ENCODE results near the gene RPUSD3. TPM values are rescaled to one million over a fixed set of nuclear protein-coding genes. Genes with fewer than 3 reads are reported as not detected.
"Not testable (repeated sequence)": the region's sequence is repeated elsewhere in the genome, so short reads cannot be mapped to it uniquely, and the experiment has no call there.

Gene RPUSD3
- total RNA-seq, 4 donors from 2014 or later: 9.7 to 35.8 (median 26.9) TPM

DNA sequence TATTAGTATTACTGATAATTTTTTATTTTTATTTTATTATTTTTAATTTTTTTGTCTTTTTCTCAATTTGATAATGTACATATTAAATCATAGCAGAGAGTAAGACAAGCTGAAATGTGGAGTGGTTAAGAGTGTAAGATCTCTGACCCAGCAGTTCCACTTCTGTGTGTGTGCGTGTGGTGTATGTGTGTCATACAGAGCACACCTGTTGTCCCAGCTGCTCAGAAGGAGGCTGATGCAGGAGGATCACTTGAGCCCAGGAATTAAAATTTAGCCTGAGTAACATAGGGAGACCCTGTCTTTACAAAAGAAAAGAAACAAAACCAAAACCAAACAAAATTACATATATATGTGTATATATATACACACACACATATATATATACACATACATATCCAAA is 37.6 kb upstream of the RPUSD3 start:
- no peak for DNase-seq
- Histone ChIP-seq H3K9me3 (no peaks in the 10 kb centered on the region), H3K4me3 (no peak overlapping the region), H3K27ac (peak overlapping the region in 1 of 2 donors; percentile 82), H3K36me3 (no peaks in the 10 kb centered on the region), H3K27me3 (no peaks in the 10 kb centered on the region), H3K4me1 (peaks cover 0 to 5% of the 10 kb centered on the region in 2 donors)
- TF ChIP-seq CTCF (IDR thresholded peaks at IDR 0.05) (no peak), POLR2A (IDR thresholded peaks at IDR 0.05) (no peak)
- intact Hi-C loops (cut with DNase I; ENCODE audit: low total_unique reads): no loop called here

- intact Hi-C loops (cut with DNase I; ENCODE audit: low total_unique reads): no loop called here
- DNase-seq: peak in 1 of 2 donors; percentile 60
- no peaks in the 10 kb centered on the region for H3K27me3 ChIP-seq
- peaks cover 0 to 5% of the 10 kb centered on the region in 2 donors for H3K4me1 ChIP-seq
- no peaks in the 10 kb centered on the region for H3K36me3 ChIP-seq
- no peak within 1 kb of the TSS for H3K4me3 ChIP-seq
- peak within 1 kb of the TSS; percentile 73 to 82 for H3K27ac ChIP-seq
- no peaks in the 10 kb centered on the region for H3K9me3 ChIP-seq
- TF ChIP-seq CTCF (IDR thresholded peaks at IDR 0.05) (no peak), POLR2A (IDR thresholded peaks at IDR 0.05) (no peak)
Measured at GRCh38 chr3:9879830-9880549, 36.2 kb upstream of the RPUSD3 start, which contains the start of gene CIDEC. CIDEC (minus strand) TSS chr3:9880253; CDS start chr3:9878486, 1,767 bp downstream.

DNA sequence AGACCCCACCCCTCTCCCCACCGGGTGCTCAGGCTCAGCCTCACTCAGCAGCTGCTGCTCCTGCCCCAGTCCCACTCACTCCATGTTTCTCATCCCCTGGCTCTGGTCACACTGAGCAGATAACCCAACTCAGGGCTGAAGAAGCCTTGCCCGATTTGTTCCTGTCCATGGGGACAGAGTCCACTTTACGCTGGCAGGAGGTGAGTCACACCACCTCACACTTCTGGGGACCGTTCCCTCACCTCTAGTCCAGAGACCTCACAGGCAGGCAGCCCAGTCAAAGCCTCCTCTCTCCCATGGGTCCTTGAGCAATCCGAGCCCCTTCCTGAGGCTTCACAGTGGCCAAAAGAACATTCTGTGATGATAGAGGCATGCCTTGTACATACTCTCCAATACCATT is 34.9 kb upstream of the RPUSD3 start:
- Histone ChIP-seq H3K27me3 (no peaks in the 10 kb centered on the region), H3K4me1 (peaks cover 0 to 5% of the 10 kb centered on the region in 2 donors), H3K36me3 (no peaks in the 10 kb centered on the region), H3K4me3 (no peak overlapping the region), H3K9me3 (no peaks in the 10 kb centered on the region), H3K27ac (no peak overlapping the region)
- no peak for DNase-seq
- intact Hi-C loops (cut with DNase I; ENCODE audit: low total_unique reads): no loop called here
- no peak for TF ChIP-seq CTCF (IDR thresholded peaks at IDR 0.05)
- TF ChIP-seq POLR2A (IDR thresholded peaks at IDR 0.05): no peak

DNA sequence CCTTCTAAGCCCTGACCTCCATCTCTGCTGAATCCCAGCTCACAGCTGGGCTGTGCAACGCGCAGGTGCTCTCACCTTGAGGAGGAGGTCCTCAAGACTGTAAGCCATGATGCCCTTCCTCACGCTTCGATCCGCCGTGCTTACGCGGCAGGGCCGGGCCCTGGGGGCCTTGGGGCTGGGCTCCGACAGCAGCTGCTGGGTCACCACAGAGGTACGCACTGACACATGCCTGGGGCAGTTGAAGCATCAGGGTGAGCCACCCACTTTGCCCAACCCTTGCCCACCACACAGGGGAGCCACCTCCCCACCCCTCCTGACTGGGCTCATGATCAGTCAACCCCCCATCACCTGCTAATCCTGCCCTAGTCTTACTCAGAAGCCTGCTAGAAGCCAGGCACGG is 33.2 kb upstream of the RPUSD3 start:
- Histone ChIP-seq H3K27ac (no peak overlapping the region), H3K27me3 (no peaks in the 10 kb centered on the region), H3K36me3 (no peaks in the 10 kb centered on the region), H3K4me1 (peaks cover 0 to 5% of the 10 kb centered on the region in 2 donors), H3K4me3 (no peak overlapping the region), H3K9me3 (no peaks in the 10 kb centered on the region)
- no peak for DNase-seq
- no peak for TF ChIP-seq CTCF (IDR thresholded peaks at IDR 0.05)
- no peak for TF ChIP-seq POLR2A (IDR thresholded peaks at IDR 0.05)
- intact Hi-C loops (cut with DNase I; ENCODE audit: low total_unique reads): no loop called here

DNA sequence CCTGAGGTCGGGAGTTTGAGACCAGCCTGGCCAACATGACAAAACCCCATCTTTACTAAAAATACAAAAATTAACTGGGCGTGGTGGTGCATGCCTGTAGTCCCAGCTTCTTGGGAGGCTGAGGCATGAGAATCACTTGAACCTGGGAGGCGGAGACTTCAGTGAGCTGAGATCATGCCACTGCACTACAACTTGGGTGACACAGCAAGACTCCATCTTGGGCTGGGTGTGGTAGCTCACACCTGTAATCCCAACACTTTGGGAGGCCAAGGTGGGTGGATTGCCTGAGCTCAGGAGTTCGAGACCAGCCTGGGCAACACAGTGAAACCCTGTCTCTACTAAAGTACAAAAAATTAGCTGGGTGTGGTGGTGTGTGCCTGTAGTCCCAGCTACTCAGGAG is 32.4 kb upstream of the RPUSD3 start:
- H3K27me3 ChIP-seq; DNase-seq; intact Hi-C loops (cut with DNase I; ENCODE audit: low total_unique reads); H3K36me3 ChIP-seq; H3K9me3 ChIP-seq; H3K4me3 ChIP-seq; H3K27ac ChIP-seq; H3K4me1 ChIP-seq: not testable (repeated sequence)

All from uterus (tissue), 4 donors.